K562 (cell line): Measurements from ENCODE around the gene GALNT18. TPM values are rescaled to one million over a fixed set of nuclear protein-coding genes. Genes with fewer than 3 reads are reported as not detected.

Experiments used
- ATAC-seq: fragments of 200-7000 bp; cut with Tn5 transposase; 3 replicates; pipeline ENCODE4 v1.9.1; 2020; ENCODE audit warnings: moderate library complexity
- BruUV-seq: library from RNA; stranded (reverse); fragments of 400-500 nt; replicated peaks from 2 replicates; lab custom pipeline; 2021; lab: Mats Ljungman, UMichigan
- CTCF ChIA-PET: fragments of 300-600 bp; formaldehyde crosslinking; extraction: SDS; loops from one replicate; lab custom pipeline; 2021; ENCODE audit warnings: low intra/inter-chr PET ratio; lab: Yijun Ruan, JAX
- POLR2A ChIA-PET: fragments of 300-600, 350-650 bp; sonication (Branson Sonifier 250); formaldehyde crosslinking; extraction: SDS; loops from one replicate; lab custom pipeline; 2021; ENCODE audit warnings: antibody characterized with exemption, inconsistent platforms; lab: Yijun Ruan, JAX
- DNase-seq, 4 experiments: peaks; one replicate each; pipeline versions ENCODE4 v3.0.0 to v3.0.0-alpha.2; 2011 to 2018; ENCODE audit warnings: low spot score in 3 of 4, mixed read lengths in 3 of 4; ENCODE audit errors: extremely low read depth in 1 of 4
- FAIRE-seq: peaks from 2 replicates; lab custom pipeline; 2011; peaks lifted over from hg19 to GRCh38; lab: Jason Lieb, UNC
- H2AFZ ChIP-seq: 2 replicates; pipeline ENCODE4 v1.6.0; 2011; ENCODE audit warnings: low read depth, low read length, control low read depth, inconsistent platforms
- H3K27ac ChIP-seq: fragments of 200-600 bp; 3 replicates; pipeline ENCODE4 v1.8.0; 2011; ENCODE audit warnings: low read depth, mild to moderate bottlenecking, control low read depth, inconsistent platforms, low read length, moderate library complexity, mixed read lengths; ENCODE audit errors: extremely low read depth
- H3K27me3 ChIP-seq, 2 experiments: fragments of 300-600 bp in 1 of 2; 2 replicates in 1 of 2; 3 replicates in 1 of 2; pipeline versions ENCODE4 v1.6.0 to v1.8.0; 2011; ENCODE audit warnings: inconsistent platforms in 2 of 2, low read length in 2 of 2, mild to moderate bottlenecking in 1 of 2, mixed read lengths in 1 of 2, moderate library complexity in 1 of 2; ENCODE audit not compliant: control insufficient read depth in 2 of 2, insufficient read depth in 2 of 2
- H3K36me3 ChIP-seq: fragments of 300-600 bp; 3 replicates; pipeline ENCODE4 v1.8.0; 2011; ENCODE audit warnings: mild to moderate bottlenecking, low read length, inconsistent platforms; ENCODE audit not compliant: control insufficient read depth, insufficient read depth
- H3K4me1 ChIP-seq, 2 experiments: fragments of 200-600 bp in 1 of 2; replicated peaks in 1 of 2; 2 replicates in 1 of 2; 3 replicates in 1 of 2; pipeline versions ENCODE4 v1.5.1 to v1.8.0; 2011; ENCODE audit warnings: inconsistent platforms in 2 of 2, low read length in 2 of 2, mild to moderate bottlenecking in 1 of 2, mixed read lengths in 1 of 2, moderate library complexity in 1 of 2; ENCODE audit not compliant: control insufficient read depth in 2 of 2, insufficient read depth in 2 of 2
- H3K4me2 ChIP-seq: 2 replicates; pipeline ENCODE4 v1.6.1; 2011; ENCODE audit warnings: low read length, control low read depth, inconsistent platforms, mixed read lengths; ENCODE audit not compliant: insufficient read depth
- H3K4me3 ChIP-seq: fragments of 200-600 bp; sonication (generic), shearing (Covaris generic); 2 replicates; pipeline ENCODE4 v1.5.1; 2016; ENCODE audit warnings: control low read depth, inconsistent platforms
- H3K79me2 ChIP-seq: fragments of 200-600 bp; 3 replicates; pipeline ENCODE4 v1.8.0; 2011; ENCODE audit warnings: low read length, inconsistent platforms; ENCODE audit not compliant: control insufficient read depth, insufficient read depth
- H3K9ac ChIP-seq, 2 experiments: 2 replicates each; pipeline versions ENCODE4 v1.6.0 to v1.6.1; 2011; ENCODE audit warnings: low read depth in 2 of 2, low read length in 2 of 2, control low read depth in 1 of 2, inconsistent platforms in 1 of 2, mild to moderate bottlenecking in 1 of 2, mixed read lengths in 1 of 2; ENCODE audit not compliant: insufficient read depth in 1 of 2
- H3K9me1 ChIP-seq: one replicate; pipeline ENCODE4 v1.6.0; 2011; ENCODE audit warnings: inconsistent platforms, mild to moderate bottlenecking, low read length, moderate library complexity; ENCODE audit not compliant: control insufficient read depth, insufficient read depth
- H3K9me3 ChIP-seq: replicated peaks from 2 replicates; pipeline ENCODE4 v1.5.1; 2011; ENCODE audit warnings: low read depth, low read length, inconsistent platforms; ENCODE audit not compliant: control insufficient read depth, insufficient read depth
- H4K20me1 ChIP-seq: replicated peaks from 2 replicates; pipeline ENCODE4 v1.6.1; 2011; ENCODE audit warnings: low read length, inconsistent platforms, mixed read lengths; ENCODE audit not compliant: control insufficient read depth, insufficient read depth
- CREB1 ChIP-seq, 2 experiments: sonication (generic) in 1 of 2; formaldehyde crosslinking in 1 of 2; IDR thresholded peaks; 2 replicates each; pipeline versions ENCODE4 v1.6.1 to v1.8.0; 2012 to 2022; ENCODE audit warnings: inconsistent platforms in 1 of 2, mild to moderate bottlenecking in 1 of 2, missing genetic modification reagents in 1 of 2, moderate library complexity in 1 of 2
- MAFG ChIP-seq: fragments of 450-650 bp; conservative IDR thresholded peaks from 2 replicates; pipeline ENCODE4 v1.6.1; 2016; ENCODE audit warnings: missing genetic modification characterization, missing compliant biosample characterization
- ZNF830 ChIP-seq: fragments of 250-450 bp; sonication (Bioruptor Pico); IDR thresholded peaks from 2 replicates; pipeline ENCODE4 v1.5.0; 2021; ENCODE audit warnings: mild to moderate bottlenecking
- WGBS: fragments of 100-300 bp; shearing (Covaris generic); methylation state at CpG from one replicate; pipeline ENCODE4 v1.1.6; 2016; ENCODE audit warnings: low coverage, mixed read lengths; ENCODE audit not compliant: insufficient coverage; ENCODE audit errors: missing lambda C conversion rate; 5-methylcytosine and 5-hydroxymethylcytosine counted together
- in situ Hi-C: fragments of 300-500 bp; cut with MboI; formaldehyde crosslinking; loops from 4 replicates; pipeline ENCODE4 v1.15.0; 2018; ENCODE audit warnings: inconsistent platforms, mixed read lengths
- intact Hi-C: fragments of 100-400 bp; cut with micrococcal nuclease; formaldehyde crosslinking; loops from 2 replicates; pipeline ENCODE4 v1.14.2; 2022
- polyA plus RNA-seq, 8 experiments: library from polyadenylated mRNA; depleted of rRNA in 4 of 8; stranded (reverse) in 5 of 8; unstranded in 3 of 8; fragments of >200 nt; fragmentation: Nextera tagmentation in 2 of 8; fragmentation: Illumina TruSeq in 1 of 8; extraction: Ambion mirVana in 2 of 8; extraction: Trizol in 1 of 8; gene quantifications; 2 replicates each; pipeline versions ENCODE4 v1.2.1 to v1.2.3, GENCODE V29; 2011 to 2014; ENCODE audit warnings: inconsistent platforms in 1 of 8, missing spikeins in 1 of 8
- total RNA-seq, 7 experiments: library from RNA; depleted of rRNA in 6 of 7; stranded (reverse); fragments of >200 nt in 6 of 7; fragmentation: Illumina TruSeq in 2 of 7; extraction: Trizol in 2 of 7; gene quantifications; 2 replicates each; pipeline versions ENCODE4 v1.2.1 to v1.2.3, GENCODE V29; 2011 to 2021; ENCODE audit warnings: low replicate concordance in 1 of 7
- TF ChIP-seq, protein P1 (sequence below): sonication (generic); formaldehyde crosslinking; IDR thresholded peaks from 2 replicates; pipeline ENCODE4 v1.8.0; 2023; ENCODE audit warnings: missing genetic modification reagents, mild to moderate bottlenecking, borderline replicate concordance
- TF ChIP-seq, protein P2 (sequence below): fragments of 450-650 bp; IDR thresholded peaks from 2 replicates; pipeline ENCODE4 v1.6.1; 2016; ENCODE audit warnings: mild to moderate bottlenecking, moderate library complexity

The GALNT18 gene
- total and polyA plus RNA-seq, 9 of the 15 experiments (the other 6 are each of a cell fraction or from before 2014, with no cell fraction given), result not detected

DNA sequence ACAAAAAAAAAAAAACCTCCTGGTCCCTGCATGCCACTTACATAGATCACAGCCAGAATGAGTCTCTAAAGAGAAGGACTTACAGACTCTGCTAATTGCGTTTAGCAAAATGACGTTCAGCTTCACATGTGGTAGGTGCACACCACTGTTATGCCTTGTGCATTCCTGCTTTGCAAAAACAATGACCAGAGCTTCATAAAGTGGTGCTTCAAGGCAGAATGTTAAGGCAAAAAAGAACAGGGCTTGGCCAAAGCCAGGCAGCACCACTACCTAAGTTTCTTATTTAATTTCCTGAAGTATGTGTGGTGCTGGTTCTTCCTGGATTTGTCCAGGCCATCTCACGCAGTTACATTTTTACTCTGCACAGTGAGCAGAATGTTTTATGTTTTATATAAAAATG, 85.2 kb downstream of the GALNT18 start:
- Histone ChIP-seq H3K27ac (no peak overlapping the region), H3K9me3 (no peaks in the 10 kb centered on the region), H3K4me3 (no peak overlapping the region), H3K9ac (no peak overlapping the region), H3K27me3 (peaks cover 2 to 19% of the 10 kb centered on the region in 2 experiments; a peak in 4 of 5 replicates), H3K9me1 (no peaks in the 10 kb centered on the region), H2AFZ (no peak overlapping the region), H3K4me2 (no peak overlapping the region), H4K20me1 (no peaks in the 10 kb centered on the region), H3K4me1 (no peaks in the 10 kb centered on the region), H3K36me3 (no peaks in the 10 kb centered on the region), H3K79me2 (no peaks in the 10 kb centered on the region)
- no peak for ATAC-seq
- CTCF ChIA-PET, result no interaction called here
- in situ Hi-C loops, result no loop called here
- no peak for FAIRE-seq
- no peak for DNase-seq
- intact Hi-C loops, result no loop called here
- POLR2A ChIA-PET, result interaction anchor here (0.6 kb wide), 1 partner anchor 44 kb away, joined by 3 read pairs; no protein-coding TSS in a partner anchor
- 3% methylated on average over 3 of the region's 3 CpGs for WGBS
- no TSS peak for BruUV-seq
- TF ChIP-seq, protein P1, sequence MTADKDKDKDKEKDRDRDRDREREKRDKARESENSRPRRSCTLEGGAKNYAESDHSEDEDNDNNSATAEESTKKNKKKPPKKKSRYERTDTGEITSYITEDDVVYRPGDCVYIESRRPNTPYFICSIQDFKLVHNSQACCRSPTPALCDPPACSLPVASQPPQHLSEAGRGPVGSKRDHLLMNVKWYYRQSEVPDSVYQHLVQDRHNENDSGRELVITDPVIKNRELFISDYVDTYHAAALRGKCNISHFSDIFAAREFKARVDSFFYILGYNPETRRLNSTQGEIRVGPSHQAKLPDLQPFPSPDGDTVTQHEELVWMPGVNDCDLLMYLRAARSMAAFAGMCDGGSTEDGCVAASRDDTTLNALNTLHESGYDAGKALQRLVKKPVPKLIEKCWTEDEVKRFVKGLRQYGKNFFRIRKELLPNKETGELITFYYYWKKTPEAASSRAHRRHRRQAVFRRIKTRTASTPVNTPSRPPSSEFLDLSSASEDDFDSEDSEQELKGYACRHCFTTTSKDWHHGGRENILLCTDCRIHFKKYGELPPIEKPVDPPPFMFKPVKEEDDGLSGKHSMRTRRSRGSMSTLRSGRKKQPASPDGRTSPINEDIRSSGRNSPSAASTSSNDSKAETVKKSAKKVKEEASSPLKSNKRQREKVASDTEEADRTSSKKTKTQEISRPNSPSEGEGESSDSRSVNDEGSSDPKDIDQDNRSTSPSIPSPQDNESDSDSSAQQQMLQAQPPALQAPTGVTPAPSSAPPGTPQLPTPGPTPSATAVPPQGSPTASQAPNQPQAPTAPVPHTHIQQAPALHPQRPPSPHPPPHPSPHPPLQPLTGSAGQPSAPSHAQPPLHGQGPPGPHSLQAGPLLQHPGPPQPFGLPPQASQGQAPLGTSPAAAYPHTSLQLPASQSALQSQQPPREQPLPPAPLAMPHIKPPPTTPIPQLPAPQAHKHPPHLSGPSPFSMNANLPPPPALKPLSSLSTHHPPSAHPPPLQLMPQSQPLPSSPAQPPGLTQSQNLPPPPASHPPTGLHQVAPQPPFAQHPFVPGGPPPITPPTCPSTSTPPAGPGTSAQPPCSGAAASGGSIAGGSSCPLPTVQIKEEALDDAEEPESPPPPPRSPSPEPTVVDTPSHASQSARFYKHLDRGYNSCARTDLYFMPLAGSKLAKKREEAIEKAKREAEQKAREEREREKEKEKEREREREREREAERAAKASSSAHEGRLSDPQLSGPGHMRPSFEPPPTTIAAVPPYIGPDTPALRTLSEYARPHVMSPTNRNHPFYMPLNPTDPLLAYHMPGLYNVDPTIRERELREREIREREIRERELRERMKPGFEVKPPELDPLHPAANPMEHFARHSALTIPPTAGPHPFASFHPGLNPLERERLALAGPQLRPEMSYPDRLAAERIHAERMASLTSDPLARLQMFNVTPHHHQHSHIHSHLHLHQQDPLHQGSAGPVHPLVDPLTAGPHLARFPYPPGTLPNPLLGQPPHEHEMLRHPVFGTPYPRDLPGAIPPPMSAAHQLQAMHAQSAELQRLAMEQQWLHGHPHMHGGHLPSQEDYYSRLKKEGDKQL (CRISPR knock-in tag), result no peak
- no peak for TF ChIP-seq MAFG
- no peak for TF ChIP-seq ZNF830
- no peak for TF ChIP-seq CREB1 (IDR thresholded peaks at IDR 0.05)
- no peak for TF ChIP-seq CREB1 (CRISPR knock-in tag; IDR thresholded peaks at IDR 0.05)
- TF ChIP-seq, protein P2, sequence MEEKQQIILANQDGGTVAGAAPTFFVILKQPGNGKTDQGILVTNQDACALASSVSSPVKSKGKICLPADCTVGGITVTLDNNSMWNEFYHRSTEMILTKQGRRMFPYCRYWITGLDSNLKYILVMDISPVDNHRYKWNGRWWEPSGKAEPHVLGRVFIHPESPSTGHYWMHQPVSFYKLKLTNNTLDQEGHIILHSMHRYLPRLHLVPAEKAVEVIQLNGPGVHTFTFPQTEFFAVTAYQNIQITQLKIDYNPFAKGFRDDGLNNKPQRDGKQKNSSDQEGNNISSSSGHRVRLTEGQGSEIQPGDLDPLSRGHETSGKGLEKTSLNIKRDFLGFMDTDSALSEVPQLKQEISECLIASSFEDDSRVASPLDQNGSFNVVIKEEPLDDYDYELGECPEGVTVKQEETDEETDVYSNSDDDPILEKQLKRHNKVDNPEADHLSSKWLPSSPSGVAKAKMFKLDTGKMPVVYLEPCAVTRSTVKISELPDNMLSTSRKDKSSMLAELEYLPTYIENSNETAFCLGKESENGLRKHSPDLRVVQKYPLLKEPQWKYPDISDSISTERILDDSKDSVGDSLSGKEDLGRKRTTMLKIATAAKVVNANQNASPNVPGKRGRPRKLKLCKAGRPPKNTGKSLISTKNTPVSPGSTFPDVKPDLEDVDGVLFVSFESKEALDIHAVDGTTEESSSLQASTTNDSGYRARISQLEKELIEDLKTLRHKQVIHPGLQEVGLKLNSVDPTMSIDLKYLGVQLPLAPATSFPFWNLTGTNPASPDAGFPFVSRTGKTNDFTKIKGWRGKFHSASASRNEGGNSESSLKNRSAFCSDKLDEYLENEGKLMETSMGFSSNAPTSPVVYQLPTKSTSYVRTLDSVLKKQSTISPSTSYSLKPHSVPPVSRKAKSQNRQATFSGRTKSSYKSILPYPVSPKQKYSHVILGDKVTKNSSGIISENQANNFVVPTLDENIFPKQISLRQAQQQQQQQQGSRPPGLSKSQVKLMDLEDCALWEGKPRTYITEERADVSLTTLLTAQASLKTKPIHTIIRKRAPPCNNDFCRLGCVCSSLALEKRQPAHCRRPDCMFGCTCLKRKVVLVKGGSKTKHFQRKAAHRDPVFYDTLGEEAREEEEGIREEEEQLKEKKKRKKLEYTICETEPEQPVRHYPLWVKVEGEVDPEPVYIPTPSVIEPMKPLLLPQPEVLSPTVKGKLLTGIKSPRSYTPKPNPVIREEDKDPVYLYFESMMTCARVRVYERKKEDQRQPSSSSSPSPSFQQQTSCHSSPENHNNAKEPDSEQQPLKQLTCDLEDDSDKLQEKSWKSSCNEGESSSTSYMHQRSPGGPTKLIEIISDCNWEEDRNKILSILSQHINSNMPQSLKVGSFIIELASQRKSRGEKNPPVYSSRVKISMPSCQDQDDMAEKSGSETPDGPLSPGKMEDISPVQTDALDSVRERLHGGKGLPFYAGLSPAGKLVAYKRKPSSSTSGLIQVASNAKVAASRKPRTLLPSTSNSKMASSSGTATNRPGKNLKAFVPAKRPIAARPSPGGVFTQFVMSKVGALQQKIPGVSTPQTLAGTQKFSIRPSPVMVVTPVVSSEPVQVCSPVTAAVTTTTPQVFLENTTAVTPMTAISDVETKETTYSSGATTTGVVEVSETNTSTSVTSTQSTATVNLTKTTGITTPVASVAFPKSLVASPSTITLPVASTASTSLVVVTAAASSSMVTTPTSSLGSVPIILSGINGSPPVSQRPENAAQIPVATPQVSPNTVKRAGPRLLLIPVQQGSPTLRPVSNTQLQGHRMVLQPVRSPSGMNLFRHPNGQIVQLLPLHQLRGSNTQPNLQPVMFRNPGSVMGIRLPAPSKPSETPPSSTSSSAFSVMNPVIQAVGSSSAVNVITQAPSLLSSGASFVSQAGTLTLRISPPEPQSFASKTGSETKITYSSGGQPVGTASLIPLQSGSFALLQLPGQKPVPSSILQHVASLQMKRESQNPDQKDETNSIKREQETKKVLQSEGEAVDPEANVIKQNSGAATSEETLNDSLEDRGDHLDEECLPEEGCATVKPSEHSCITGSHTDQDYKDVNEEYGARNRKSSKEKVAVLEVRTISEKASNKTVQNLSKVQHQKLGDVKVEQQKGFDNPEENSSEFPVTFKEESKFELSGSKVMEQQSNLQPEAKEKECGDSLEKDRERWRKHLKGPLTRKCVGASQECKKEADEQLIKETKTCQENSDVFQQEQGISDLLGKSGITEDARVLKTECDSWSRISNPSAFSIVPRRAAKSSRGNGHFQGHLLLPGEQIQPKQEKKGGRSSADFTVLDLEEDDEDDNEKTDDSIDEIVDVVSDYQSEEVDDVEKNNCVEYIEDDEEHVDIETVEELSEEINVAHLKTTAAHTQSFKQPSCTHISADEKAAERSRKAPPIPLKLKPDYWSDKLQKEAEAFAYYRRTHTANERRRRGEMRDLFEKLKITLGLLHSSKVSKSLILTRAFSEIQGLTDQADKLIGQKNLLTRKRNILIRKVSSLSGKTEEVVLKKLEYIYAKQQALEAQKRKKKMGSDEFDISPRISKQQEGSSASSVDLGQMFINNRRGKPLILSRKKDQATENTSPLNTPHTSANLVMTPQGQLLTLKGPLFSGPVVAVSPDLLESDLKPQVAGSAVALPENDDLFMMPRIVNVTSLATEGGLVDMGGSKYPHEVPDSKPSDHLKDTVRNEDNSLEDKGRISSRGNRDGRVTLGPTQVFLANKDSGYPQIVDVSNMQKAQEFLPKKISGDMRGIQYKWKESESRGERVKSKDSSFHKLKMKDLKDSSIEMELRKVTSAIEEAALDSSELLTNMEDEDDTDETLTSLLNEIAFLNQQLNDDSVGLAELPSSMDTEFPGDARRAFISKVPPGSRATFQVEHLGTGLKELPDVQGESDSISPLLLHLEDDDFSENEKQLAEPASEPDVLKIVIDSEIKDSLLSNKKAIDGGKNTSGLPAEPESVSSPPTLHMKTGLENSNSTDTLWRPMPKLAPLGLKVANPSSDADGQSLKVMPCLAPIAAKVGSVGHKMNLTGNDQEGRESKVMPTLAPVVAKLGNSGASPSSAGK, result no peak
